GM12878 (cell line): ENCODE results near the gene AGXT. TPM values are rescaled to one million over a fixed set of nuclear protein-coding genes. Genes with fewer than 3 reads are reported as not detected.

ENCODE experiments used
- ATAC-seq: fragments of 200-7000 bp; cut with Tn5 transposase; 3 replicates; pipeline ENCODE4 v1.9.1; 2020; ENCODE audit warnings: mild to moderate bottlenecking, moderate library complexity
- BruUV-seq: library from RNA; stranded (reverse); fragments of 400-500 nt; replicated peaks from 2 replicates; lab custom pipeline; 2021; lab: Mats Ljungman, UMichigan
- CTCF ChIA-PET: fragments of 300-600 bp; sonication (Branson Sonifier 250); formaldehyde crosslinking; extraction: SDS; loops from one replicate; lab custom pipeline; 2021; ENCODE audit warnings: inconsistent platforms; lab: Yijun Ruan, JAX
- POLR2A ChIA-PET: fragments of 350-600 bp; formaldehyde crosslinking; extraction: SDS; loops from one replicate; lab custom pipeline; 2021; ENCODE audit warnings: inconsistent platforms; lab: Charles Lee
- RAD21 ChIA-PET: fragments of 300-600 bp; sonication (Branson Sonifier 250); formaldehyde crosslinking; loops from one replicate; lab custom pipeline; 2023; ENCODE audit warnings: antibody characterized with exemption; ENCODE audit not compliant: unreplicated experiment; lab: Charles Lee
- SMC1A ChIA-PET: fragments of 300-600 bp; sonication (Branson Sonifier 250); formaldehyde crosslinking; loops from one replicate; lab custom pipeline; 2023; ENCODE audit not compliant: unreplicated experiment, uncharacterized antibody; lab: Charles Lee
- DNase-seq: peaks from one replicate; pipeline ENCODE4 v3.0.0-alpha.2; 2011; ENCODE audit warnings: low read depth, low spot score
- FAIRE-seq: peaks from 3 replicates; lab custom pipeline; 2011; peaks lifted over from hg19 to GRCh38; lab: Jason Lieb, UNC
- H2AFZ ChIP-seq: 2 replicates; pipeline ENCODE4 v1.6.0; 2011; ENCODE audit warnings: low read depth, low read length, control low read depth; ENCODE audit not compliant: control insufficient read depth
- H3K27ac ChIP-seq: 2 replicates; pipeline ENCODE4 v1.5.1; 2011; ENCODE audit warnings: control low read depth; ENCODE audit not compliant: control insufficient read depth, insufficient read depth
- H3K27me3 ChIP-seq, 2 experiments: replicated peaks in 1 of 2; 2 replicates each; pipeline versions ENCODE4 v1.6.0 to v1.6.1; 2011; ENCODE audit warnings: low read length in 1 of 2; ENCODE audit not compliant: control insufficient read depth in 2 of 2, insufficient read depth in 2 of 2
- H3K36me3 ChIP-seq, 2 experiments: 2 replicates each; pipeline ENCODE4 v1.5.1; 2011; ENCODE audit warnings: low read length in 1 of 2; ENCODE audit not compliant: control insufficient read depth in 2 of 2, insufficient read depth in 2 of 2
- H3K4me1 ChIP-seq: 2 replicates; pipeline ENCODE4 v1.6.1; 2011; ENCODE audit warnings: mild to moderate bottlenecking, low read length, moderate library complexity, mixed read lengths; ENCODE audit not compliant: control insufficient read depth, insufficient read depth
- H3K4me2 ChIP-seq: 2 replicates; pipeline ENCODE4 v1.6.0; 2011; ENCODE audit warnings: control low read depth; ENCODE audit not compliant: control insufficient read depth, insufficient read depth
- H3K4me3 ChIP-seq: fragments of 200-600 bp; sonication (generic); 2 replicates; pipeline ENCODE4 v1.5.1; 2016
- H3K79me2 ChIP-seq: 2 replicates; pipeline ENCODE4 v1.6.0; 2011; ENCODE audit warnings: low read length; ENCODE audit not compliant: control insufficient read depth, insufficient read depth
- H3K9ac ChIP-seq: 2 replicates; pipeline ENCODE4 v1.8.0; 2011; ENCODE audit warnings: low read length, control low read depth, mixed read lengths; ENCODE audit not compliant: control insufficient read depth, insufficient read depth
- H3K9me3 ChIP-seq: replicated peaks from 3 replicates; pipeline ENCODE4 v1.5.1; 2011; ENCODE audit warnings: mild to moderate bottlenecking, low read length; ENCODE audit not compliant: control insufficient read depth, insufficient read depth
- H4K20me1 ChIP-seq: 2 replicates; pipeline ENCODE4 v1.6.0; 2011; ENCODE audit not compliant: control insufficient read depth, insufficient read depth
- CEBPB ChIP-seq, 2 experiments: fragments of 150-350 bp in 1 of 2; IDR thresholded peaks; 2 replicates each; pipeline ENCODE4 v1.6.1; 2012 to 2014; ENCODE audit warnings: low read depth in 2 of 2, low read length in 2 of 2, borderline replicate concordance in 1 of 2, inconsistent platforms in 1 of 2
- CREM ChIP-seq: IDR thresholded peaks from 2 replicates; pipeline ENCODE4 v1.6.1; 2014; ENCODE audit warnings: antibody characterized with exemption, low read depth
- ETV6 ChIP-seq, 2 experiments: fragments of 450-650 bp in 1 of 2; IDR thresholded peaks in 1 of 2; conservative IDR thresholded peaks in 1 of 2; 2 replicates each; pipeline ENCODE4 v1.6.1; 2014; ENCODE audit warnings: antibody characterized with exemption in 1 of 2, borderline replicate concordance in 1 of 2, low read depth in 1 of 2, mild to moderate bottlenecking in 1 of 2, moderate library complexity in 1 of 2
- EZH2 ChIP-seq: IDR thresholded peaks from 2 replicates; pipeline ENCODE4 v1.6.1; 2012; ENCODE audit warnings: low read depth, mild to moderate bottlenecking, control low read depth, inconsistent platforms, low read length, borderline replicate concordance; ENCODE audit not compliant: control insufficient read depth
- GATAD2B ChIP-seq: fragments of 450-650 bp; conservative IDR thresholded peaks from 2 replicates; pipeline ENCODE4 v1.6.1; 2017; ENCODE audit warnings: low read depth, mild to moderate bottlenecking, moderate library complexity
- KDM1A ChIP-seq: fragments of 200-600 bp; sonication (generic); IDR thresholded peaks from 2 replicates; pipeline ENCODE4 v1.6.1; 2016; ENCODE audit warnings: borderline replicate concordance
- MTA2 ChIP-seq: fragments of 450-650 bp; IDR thresholded peaks from 2 replicates; pipeline ENCODE4 v1.6.1; 2016; ENCODE audit warnings: low read depth, mild to moderate bottlenecking, moderate library complexity
- MYC ChIP-seq: IDR thresholded peaks from 2 replicates; pipeline ENCODE4 v1.6.1; 2011; ENCODE audit warnings: mild to moderate bottlenecking, low read length, moderate library complexity, inconsistent platforms; ENCODE audit not compliant: insufficient read depth, insufficient replicate concordance, insufficient read length, severe bottlenecking
- NRF1 ChIP-seq: conservative IDR thresholded peaks from 2 replicates; pipeline ENCODE4 v1.6.1; 2011; ENCODE audit warnings: mild to moderate bottlenecking, low read depth, low read length, improper control_type of control experiment
- RAD51 ChIP-seq: fragments of 450-650 bp; IDR thresholded peaks from 2 replicates; pipeline ENCODE4 v1.6.1; 2016; ENCODE audit warnings: moderate library complexity, mild to moderate bottlenecking, inconsistent platforms
- RBBP5 ChIP-seq: fragments of 200-600 bp; sonication (generic); conservative IDR thresholded peaks from 2 replicates; pipeline ENCODE4 v1.6.1; 2016
- STAT3 ChIP-seq: IDR thresholded peaks from 2 replicates; pipeline ENCODE4 v1.6.1; 2011; ENCODE audit warnings: low read depth, low read length, improper control_type of control experiment
- WGBS: methylation state at CpG from one replicate; pipeline ENCODE4 v1.1.6; 2016; ENCODE audit warnings: low lambda C conversion rate; ENCODE audit not compliant: insufficient replicate concordance, insufficient coverage; ENCODE audit errors: missing lambda C conversion rate; 5-methylcytosine and 5-hydroxymethylcytosine counted together
- in situ Hi-C: fragments of 300-500 bp; cut with MboI; formaldehyde crosslinking; loops from 9 replicates; pipeline ENCODE4 v1.14.3; 2018; ENCODE audit warnings: mixed read lengths
- intact Hi-C: fragments of 100-400 bp; cut with micrococcal nuclease; formaldehyde crosslinking; loops from one replicate; pipeline ENCODE4 v1.14.2; 2022; ENCODE audit not compliant: unreplicated experiment
- polyA plus RNA-seq, 11 experiments: library from polyadenylated mRNA; depleted of rRNA in 4 of 11; unstranded in 6 of 11; stranded (reverse) in 5 of 11; fragments of >200 nt; fragmentation: Nextera tagmentation in 4 of 11; fragmentation: Illumina TruSeq in 1 of 11; extraction: Ambion mirVana in 4 of 11; extraction: Trizol in 1 of 11; gene quantifications; 1 replicate in 1 of 11; 2 replicates in 10 of 11; pipeline versions ENCODE4 v1.2.1 to v1.2.3, GENCODE V29; 2011 to 2016; ENCODE audit warnings: inconsistent platforms in 2 of 11, missing spikeins in 2 of 11, low read depth in 1 of 11
- total RNA-seq, 4 experiments: library from RNA; depleted of rRNA in 3 of 4; stranded (reverse); fragments of >200 nt in 3 of 4; fragmentation: Illumina TruSeq in 1 of 4; extraction: Trizol in 1 of 4; gene quantifications; 2 replicates each; pipeline versions ENCODE4 v1.2.1 to v1.2.3, GENCODE V29; 2013 to 2021
- TF ChIP-seq, protein P1 (sequence below): IDR thresholded peaks from 2 replicates; pipeline ENCODE4 v1.6.1; 2011; ENCODE audit warnings: mild to moderate bottlenecking, low read depth, low read length, moderate library complexity; ENCODE audit not compliant: insufficient replicate concordance
- TF ChIP-seq, protein P2 (sequence below): IDR thresholded peaks from 2 replicates; pipeline ENCODE4 v1.6.1; 2012; ENCODE audit warnings: low read length, inconsistent platforms
- TF ChIP-seq, protein P3 (sequence below): fragments of 150-350 bp; IDR thresholded peaks from 2 replicates; pipeline ENCODE4 v1.6.1; 2014; ENCODE audit warnings: mild to moderate bottlenecking, low read depth, low read length
- TF ChIP-seq, protein P4 (sequence below): IDR thresholded peaks from 2 replicates; pipeline ENCODE4 v1.6.1; 2011; ENCODE audit warnings: borderline replicate concordance, low read depth, mild to moderate bottlenecking, moderate library complexity, low read length; ENCODE audit not compliant: insufficient read depth, poor library complexity, severe bottlenecking

The AGXT gene
- total and polyA plus RNA-seq, 10 of the 15 experiments (the other 5 are each of a cell fraction or from before 2014, with no cell fraction given): 0.18 TPM; not detected in 9

DNA sequence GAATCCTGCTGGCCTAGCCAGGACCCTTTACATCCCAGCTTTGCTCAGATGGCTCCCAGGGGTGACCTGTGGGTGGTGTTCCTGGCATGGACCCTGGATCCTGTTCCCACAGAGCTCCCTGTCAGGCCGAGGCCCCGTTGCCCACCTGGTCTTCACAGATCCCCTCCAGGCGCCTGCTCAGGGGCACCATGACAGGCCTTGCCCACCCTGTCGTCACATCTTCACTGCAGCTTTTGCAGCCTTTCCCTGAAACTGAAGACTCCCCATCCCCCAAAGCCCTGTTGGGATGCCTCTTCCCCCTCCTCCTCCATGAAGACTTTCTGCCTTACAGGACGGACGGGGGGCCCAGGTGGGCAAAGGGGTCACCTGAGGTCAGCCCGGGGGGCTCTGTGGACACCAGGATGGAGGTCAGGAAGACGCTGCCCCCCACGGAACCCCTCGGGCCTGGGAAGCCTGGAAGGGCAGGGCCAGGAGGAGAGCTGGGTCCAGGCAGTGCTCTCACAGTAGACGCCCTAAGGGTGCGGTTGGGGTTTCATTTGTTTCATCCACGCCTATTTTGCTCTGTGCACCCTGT lies 35.6 kb upstream of the AGXT start:
- ChIA-PET POLR2A (no interaction called here), SMC1A (no interaction called here), RAD21 (no interaction called here), CTCF (no interaction called here)
- FAIRE-seq (no peak), ATAC-seq (no peak), DNase-seq (no peak)
- BruUV-seq: no TSS peak
- no peak overlapping the region for H3K27ac ChIP-seq
- H3K4me2 ChIP-seq: no peak overlapping the region
- no peak overlapping the region for H3K4me3 ChIP-seq
- in situ Hi-C loops (loop anchor here (25.0 kb wide), 1 partner anchor 321 kb away; no protein-coding TSS in a partner anchor), intact Hi-C loops (no loop called here)
- H3K36me3 ChIP-seq: no peaks in the 10 kb centered on the region
- WGBS: 51% methylated on average over 13 of the region's 13 CpGs
- H3K9me3 ChIP-seq: no peaks in the 10 kb centered on the region; the same call in 2 of the 3 replicates
- H3K9ac ChIP-seq: no peak overlapping the region
- H3K79me2 ChIP-seq: no peaks in the 10 kb centered on the region
- no peak overlapping the region for H2AFZ ChIP-seq
- H3K27me3 ChIP-seq: no peaks in the 10 kb centered on the region; a peak in 1 of 4 replicates
- no peaks in the 10 kb centered on the region for H3K4me1 ChIP-seq
- H4K20me1 ChIP-seq: no peaks in the 10 kb centered on the region
- TF ChIP-seq, protein P1, sequence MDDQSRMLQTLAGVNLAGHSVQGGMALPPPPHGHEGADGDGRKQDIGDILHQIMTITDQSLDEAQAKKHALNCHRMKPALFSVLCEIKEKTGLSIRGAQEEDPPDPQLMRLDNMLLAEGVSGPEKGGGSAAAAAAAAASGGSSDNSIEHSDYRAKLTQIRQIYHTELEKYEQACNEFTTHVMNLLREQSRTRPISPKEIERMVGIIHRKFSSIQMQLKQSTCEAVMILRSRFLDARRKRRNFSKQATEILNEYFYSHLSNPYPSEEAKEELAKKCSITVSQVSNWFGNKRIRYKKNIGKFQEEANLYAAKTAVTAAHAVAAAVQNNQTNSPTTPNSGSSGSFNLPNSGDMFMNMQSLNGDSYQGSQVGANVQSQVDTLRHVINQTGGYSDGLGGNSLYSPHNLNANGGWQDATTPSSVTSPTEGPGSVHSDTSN: no peak
- TF ChIP-seq MTA2: no peak
- TF ChIP-seq EZH2: no peak
- TF ChIP-seq ETV6 (conservative IDR thresholded peaks at IDR 0.05 in 1 of 2, IDR thresholded peaks at IDR 0.05 in 1 of 2; ENCODE audit: borderline replicate concordance in 1 of 2, low read depth in 1 of 2): no peak
- TF ChIP-seq KDM1A: no peak
- TF ChIP-seq GATAD2B: no peak
- no peak for TF ChIP-seq RBBP5
- TF ChIP-seq, protein P2, sequence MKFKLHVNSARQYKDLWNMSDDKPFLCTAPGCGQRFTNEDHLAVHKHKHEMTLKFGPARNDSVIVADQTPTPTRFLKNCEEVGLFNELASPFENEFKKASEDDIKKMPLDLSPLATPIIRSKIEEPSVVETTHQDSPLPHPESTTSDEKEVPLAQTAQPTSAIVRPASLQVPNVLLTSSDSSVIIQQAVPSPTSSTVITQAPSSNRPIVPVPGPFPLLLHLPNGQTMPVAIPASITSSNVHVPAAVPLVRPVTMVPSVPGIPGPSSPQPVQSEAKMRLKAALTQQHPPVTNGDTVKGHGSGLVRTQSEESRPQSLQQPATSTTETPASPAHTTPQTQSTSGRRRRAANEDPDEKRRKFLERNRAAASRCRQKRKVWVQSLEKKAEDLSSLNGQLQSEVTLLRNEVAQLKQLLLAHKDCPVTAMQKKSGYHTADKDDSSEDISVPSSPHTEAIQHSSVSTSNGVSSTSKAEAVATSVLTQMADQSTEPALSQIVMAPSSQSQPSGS: no peak
- TF ChIP-seq, protein P3, sequence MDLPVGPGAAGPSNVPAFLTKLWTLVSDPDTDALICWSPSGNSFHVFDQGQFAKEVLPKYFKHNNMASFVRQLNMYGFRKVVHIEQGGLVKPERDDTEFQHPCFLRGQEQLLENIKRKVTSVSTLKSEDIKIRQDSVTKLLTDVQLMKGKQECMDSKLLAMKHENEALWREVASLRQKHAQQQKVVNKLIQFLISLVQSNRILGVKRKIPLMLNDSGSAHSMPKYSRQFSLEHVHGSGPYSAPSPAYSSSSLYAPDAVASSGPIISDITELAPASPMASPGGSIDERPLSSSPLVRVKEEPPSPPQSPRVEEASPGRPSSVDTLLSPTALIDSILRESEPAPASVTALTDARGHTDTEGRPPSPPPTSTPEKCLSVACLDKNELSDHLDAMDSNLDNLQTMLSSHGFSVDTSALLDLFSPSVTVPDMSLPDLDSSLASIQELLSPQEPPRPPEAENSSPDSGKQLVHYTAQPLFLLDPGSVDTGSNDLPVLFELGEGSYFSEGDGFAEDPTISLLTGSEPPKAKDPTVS: no peak
- TF ChIP-seq MYC: no peak
- TF ChIP-seq, protein P4, sequence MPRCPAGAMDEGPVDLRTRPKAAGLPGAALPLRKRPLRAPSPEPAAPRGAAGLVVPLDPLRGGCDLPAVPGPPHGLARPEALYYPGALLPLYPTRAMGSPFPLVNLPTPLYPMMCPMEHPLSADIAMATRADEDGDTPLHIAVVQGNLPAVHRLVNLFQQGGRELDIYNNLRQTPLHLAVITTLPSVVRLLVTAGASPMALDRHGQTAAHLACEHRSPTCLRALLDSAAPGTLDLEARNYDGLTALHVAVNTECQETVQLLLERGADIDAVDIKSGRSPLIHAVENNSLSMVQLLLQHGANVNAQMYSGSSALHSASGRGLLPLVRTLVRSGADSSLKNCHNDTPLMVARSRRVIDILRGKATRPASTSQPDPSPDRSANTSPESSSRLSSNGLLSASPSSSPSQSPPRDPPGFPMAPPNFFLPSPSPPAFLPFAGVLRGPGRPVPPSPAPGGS: no peak
- no peak for TF ChIP-seq CREM
- TF ChIP-seq STAT3: no peak
- TF ChIP-seq CEBPB (IDR thresholded peaks at IDR 0.05; ENCODE audit: borderline replicate concordance in 1 of 2, low read depth in 2 of 2, low read length in 2 of 2): no peak
- no peak for TF ChIP-seq NRF1
- no peak for TF ChIP-seq RAD51
